Measurements from ENCODE around the gene ZNF32. TPM values are rescaled to one million over a fixed set of nuclear protein-coding genes. Genes with fewer than 3 reads are reported as not detected.

Gene ZNF32
- total and polyA plus RNA-seq, 2 of the 4 experiments (the other 2 are of a cell fraction), result 30.1 to 31.2 TPM

GRCh38 chr10:43627942-43628341 is 20.7 kb downstream of the ZNF32 start:
- no peak overlapping the region for H3K14ac ChIP-seq (replicated peaks; ENCODE audit: low read depth, low read length)
- ChIA-PET POLR2A (ENCODE audit: unreplicated experiment) (no interaction called here), CTCF (no interaction called here)
- no peak overlapping the region for H3K18ac ChIP-seq (ENCODE audit: low read depth, low read length)
- WGBS, 2 experiments (ENCODE audit: extremely low coverage in 2 of 2, insufficient read length in 1 of 2), result 40% methylated on average over 1 of the region's 1 CpG; no CpG with 5 or more reads in 1 of the 2 experiments
- no peak overlapping the region for H3K9ac ChIP-seq (ENCODE audit: low read depth, low read length)
- no peaks in the 10 kb centered on the region for H3K27me3 ChIP-seq (ENCODE audit: control insufficient read depth, insufficient read depth, low read length)
- no peak overlapping the region for H2AK5ac ChIP-seq (ENCODE audit: low read depth, low read length)
- in situ Hi-C loops (cut with MboI; ENCODE audit: low sequenced_read_pairs) (no loop called here), dilution Hi-C loops (cut with HindIII; ENCODE audit: low sequenced_read_pairs, unreplicated experiment) (no loop called here), intact Hi-C loops (cut with micrococcal nuclease) (no loop called here)
- H4K5ac ChIP-seq (ENCODE audit: low read depth, low read length), result no peak overlapping the region
- no peak overlapping the region for H3K4me3 ChIP-seq (ENCODE audit: insufficient read depth, low read depth, low read length)
- H3K4ac ChIP-seq (ENCODE audit: low read depth, low read length), result no peak overlapping the region
- H2AK9ac ChIP-seq (replicated peaks; ENCODE audit: low read depth, low read length, poor library complexity), result no peak overlapping the region
- H4K8ac ChIP-seq (ENCODE audit: low read depth in 2 of 2, low read length in 2 of 2), result no peak overlapping the region
- no peaks in the 10 kb centered on the region for H3K9me1 ChIP-seq (ENCODE audit: insufficient read depth, low read length)
- H2BK20ac ChIP-seq (ENCODE audit: low read depth, low read length), result no peak overlapping the region
- H3K9me3 ChIP-seq (ENCODE audit: control insufficient read depth, insufficient read depth, low read length), result no peaks in the 10 kb centered on the region
- no peak overlapping the region for H3K56ac ChIP-seq (ENCODE audit: extremely low read depth, insufficient read depth, low read length)
- H3K79me1 ChIP-seq (ENCODE audit: low read depth in 1 of 2, low read length in 2 of 2), result no peaks in the 10 kb centered on the region
- H2AFZ ChIP-seq (replicated peaks; ENCODE audit: low read length, poor library complexity), result no peak overlapping the region
- TF ChIP-seq RCOR1 (IDR thresholded peaks at IDR 0.05; ENCODE audit: insufficient replicate concordance, low read length) (no peak), NFE2L2 (IDR thresholded peaks at IDR 0.05; ENCODE audit: low read depth, low read length) (peak; percentile 62)
- H3K36me3 ChIP-seq (ENCODE audit: control insufficient read depth, insufficient read depth, low read length), result no peaks in the 10 kb centered on the region
- H3K4me2 ChIP-seq (ENCODE audit: low read depth, low read length), result no peak overlapping the region
- H4K91ac ChIP-seq (ENCODE audit: insufficient read depth, low read depth, low read length), result no peak overlapping the region
- no peak overlapping the region for H3K23ac ChIP-seq (ENCODE audit: low read depth, low read length)
- H3K4me1 ChIP-seq (ENCODE audit: control insufficient read depth, insufficient read depth, low read length), result no peaks in the 10 kb centered on the region
- no peak overlapping the region for H2BK5ac ChIP-seq (ENCODE audit: low read depth, low read length, poor library complexity, severe bottlenecking)
- no peak overlapping the region for H2BK15ac ChIP-seq (ENCODE audit: low read depth, low read length)
- DNase-seq, result no peak
- BruUV-seq (replicated peaks), result no TSS peak
- no peak for ATAC-seq (ENCODE audit: low read depth)
- no peak overlapping the region for H3K27ac ChIP-seq (ENCODE audit: insufficient read depth, low read length)
- no peak overlapping the region for H2BK120ac ChIP-seq (ENCODE audit: low read depth, low read length)
- H4K20me1 ChIP-seq (ENCODE audit: insufficient read depth, low read length), result no peaks in the 10 kb centered on the region
